ENCODE measurements around the gene EHMT2.

DNA sequence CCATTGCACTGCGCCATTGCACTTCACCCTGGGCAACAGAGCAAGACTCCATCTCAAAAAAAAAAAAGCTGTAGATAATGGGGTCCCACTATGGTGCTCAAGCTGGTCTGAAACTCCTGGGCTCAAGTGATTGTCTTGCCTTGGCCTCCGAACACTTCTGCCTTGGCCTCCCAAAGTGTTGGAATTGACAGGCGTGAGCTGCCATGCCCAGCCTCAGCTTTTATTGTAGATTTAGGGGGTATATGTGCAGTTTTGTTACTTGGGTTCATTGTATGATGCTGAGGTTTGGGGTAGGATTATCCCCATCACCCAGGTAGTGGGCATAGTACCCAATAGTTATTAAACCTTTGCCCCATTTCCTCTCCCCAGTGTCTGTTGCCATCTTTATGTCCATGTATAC is 58.5 kb downstream of the EHMT2 start:
- TF ChIP-seq CTCF (IDR thresholded peaks at IDR 0.05), result no peak
- TF ChIP-seq CREM (CRISPR knock-in tag; IDR thresholded peaks at IDR 0.05), result no peak
- TF ChIP-seq ESRRA (CRISPR knock-in tag; IDR thresholded peaks at IDR 0.05; ENCODE audit: borderline replicate concordance), result no peak
- no peak for TF ChIP-seq ZNF232 (CRISPR knock-in tag; IDR thresholded peaks at IDR 0.05)
- no peak for TF ChIP-seq CBFB (CRISPR knock-in tag; IDR thresholded peaks at IDR 0.05; ENCODE audit: low read depth)
- TF ChIP-seq ATF3 (CRISPR knock-in tag; conservative IDR thresholded peaks at IDR 0.05), result no peak
- no peak for TF ChIP-seq RELA (CRISPR knock-in tag; IDR thresholded peaks at IDR 0.05; ENCODE audit: borderline replicate concordance)
- TF ChIP-seq SP1 (CRISPR knock-in tag; conservative IDR thresholded peaks at IDR 0.05), result no peak

All from WTC11 (cell line).